ENCODE data around the gene UBE3B. TPM values are rescaled to one million over a fixed set of nuclear protein-coding genes. Genes with fewer than 3 reads are reported as not detected.

The UBE3B gene
- total and polyA plus RNA-seq, 2 donors (not counting 1 experiment from before 2014, with no cell fraction given), result 27.2 to 49.7 TPM

DNA sequence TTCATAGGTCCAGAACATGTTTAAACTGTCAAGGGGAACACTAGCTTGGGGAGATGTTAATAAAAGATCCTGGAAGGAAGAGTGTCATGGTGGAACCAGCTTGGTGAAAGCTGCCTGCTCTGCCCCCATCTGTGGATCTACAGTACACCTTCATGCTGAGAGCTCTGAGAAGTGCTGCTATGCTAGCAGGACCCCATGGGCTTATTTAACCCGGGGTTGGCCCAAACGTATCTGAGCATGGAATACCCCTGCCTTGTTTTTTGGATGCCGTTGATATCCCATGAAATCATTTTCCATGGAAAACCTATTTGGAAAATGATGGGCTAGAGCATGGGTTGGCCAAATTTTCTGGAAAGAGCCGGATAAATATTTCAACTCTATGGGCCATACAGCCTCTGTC is 14.2 kb downstream of the UBE3B start:
- TF ChIP-seq EZH2 (IDR thresholded peaks at IDR 0.05; ENCODE audit: low read length, missing control alignments), result no peak
- TF ChIP-seq, protein P1, sequence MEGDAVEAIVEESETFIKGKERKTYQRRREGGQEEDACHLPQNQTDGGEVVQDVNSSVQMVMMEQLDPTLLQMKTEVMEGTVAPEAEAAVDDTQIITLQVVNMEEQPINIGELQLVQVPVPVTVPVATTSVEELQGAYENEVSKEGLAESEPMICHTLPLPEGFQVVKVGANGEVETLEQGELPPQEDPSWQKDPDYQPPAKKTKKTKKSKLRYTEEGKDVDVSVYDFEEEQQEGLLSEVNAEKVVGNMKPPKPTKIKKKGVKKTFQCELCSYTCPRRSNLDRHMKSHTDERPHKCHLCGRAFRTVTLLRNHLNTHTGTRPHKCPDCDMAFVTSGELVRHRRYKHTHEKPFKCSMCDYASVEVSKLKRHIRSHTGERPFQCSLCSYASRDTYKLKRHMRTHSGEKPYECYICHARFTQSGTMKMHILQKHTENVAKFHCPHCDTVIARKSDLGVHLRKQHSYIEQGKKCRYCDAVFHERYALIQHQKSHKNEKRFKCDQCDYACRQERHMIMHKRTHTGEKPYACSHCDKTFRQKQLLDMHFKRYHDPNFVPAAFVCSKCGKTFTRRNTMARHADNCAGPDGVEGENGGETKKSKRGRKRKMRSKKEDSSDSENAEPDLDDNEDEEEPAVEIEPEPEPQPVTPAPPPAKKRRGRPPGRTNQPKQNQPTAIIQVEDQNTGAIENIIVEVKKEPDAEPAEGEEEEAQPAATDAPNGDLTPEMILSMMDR (conservative IDR thresholded peaks at IDR 0.05 in 1 of 2, IDR thresholded peaks at IDR 0.05 in 1 of 2; ENCODE audit: low read depth in 1 of 2, low read length in 2 of 2), result no peak
- Histone ChIP-seq H3K27me3 (ENCODE audit: control insufficient read depth, insufficient read depth, low read length) (no peaks in the 10 kb centered on the region), H3K9me3 (ENCODE audit: control insufficient read depth, insufficient read depth, low read depth, low read length) (no peaks in the 10 kb centered on the region), H3K79me2 (ENCODE audit: control insufficient read depth, insufficient read depth, low read length) (no peaks in the 10 kb centered on the region), H3K9ac (ENCODE audit: insufficient read depth, low read length) (no peak overlapping the region), H3K4me1 (ENCODE audit: control insufficient read depth, extremely low read depth, insufficient read depth, low read length) (no peaks in the 10 kb centered on the region), H3K36me3 (ENCODE audit: control insufficient read depth, insufficient read depth, low read length) (peaks cover 18% of the 10 kb centered on the region), H3K4me2 (ENCODE audit: extremely low read depth, insufficient read depth, low read length) (no peak overlapping the region), H2AFZ (ENCODE audit: low read length) (no peak overlapping the region), H3K27ac (ENCODE audit: insufficient read depth, low read length) (no peak overlapping the region), H4K20me1 (ENCODE audit: control insufficient read depth, extremely low read depth, insufficient read depth, low read length) (no peaks in the 10 kb centered on the region), H3K4me3 (replicated peaks in 1 of 4; ENCODE audit: control extremely low read depth in 1 of 4, insufficient read depth in 1 of 4, low read depth in 3 of 4, low read length in 4 of 4) (no peak overlapping the region)
- DNase-seq (ENCODE audit: low read depth in 2 of 2), result no peak

DNA sequence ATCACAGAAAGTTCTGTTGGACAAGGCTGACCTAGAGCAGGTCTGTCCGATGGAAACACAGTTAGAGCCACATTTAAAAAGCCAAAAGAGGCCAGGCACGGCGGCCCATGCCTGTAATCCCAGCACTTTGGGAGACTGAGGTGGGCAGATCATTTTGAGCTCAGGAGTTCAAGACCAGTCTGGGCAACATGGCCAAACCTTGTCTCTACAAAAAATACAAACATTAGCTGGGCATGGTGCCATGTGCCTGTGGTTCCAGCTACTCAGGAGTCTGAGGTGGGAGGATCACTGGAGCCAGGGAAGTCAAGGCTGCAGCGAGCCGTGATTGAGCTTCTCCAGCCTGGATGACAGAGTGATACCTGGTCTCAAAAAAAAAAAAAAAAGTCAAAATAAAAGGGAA is 14.9 kb downstream of the UBE3B start:
- H3K27ac ChIP-seq (ENCODE audit: insufficient read depth, low read length), result no peak overlapping the region
- no peak overlapping the region for H3K4me3 ChIP-seq (replicated peaks in 1 of 4; ENCODE audit: control extremely low read depth in 1 of 4, insufficient read depth in 1 of 4, low read depth in 3 of 4, low read length in 4 of 4)
- no peak for TF ChIP-seq EZH2 (IDR thresholded peaks at IDR 0.05; ENCODE audit: low read length, missing control alignments)
- TF ChIP-seq, protein P1 (conservative IDR thresholded peaks at IDR 0.05 in 1 of 2, IDR thresholded peaks at IDR 0.05 in 1 of 2; ENCODE audit: low read depth in 1 of 2, low read length in 2 of 2), result no peak
- H3K4me2 ChIP-seq (ENCODE audit: extremely low read depth, insufficient read depth, low read length), result no peak overlapping the region
- no peaks in the 10 kb centered on the region for H4K20me1 ChIP-seq (ENCODE audit: control insufficient read depth, extremely low read depth, insufficient read depth, low read length)
- no peaks in the 10 kb centered on the region for H3K9me3 ChIP-seq (ENCODE audit: control insufficient read depth, insufficient read depth, low read depth, low read length)
- DNase-seq (ENCODE audit: low read depth in 2 of 2), result no peak
- no peak overlapping the region for H2AFZ ChIP-seq (ENCODE audit: low read length)
- H3K9ac ChIP-seq (ENCODE audit: insufficient read depth, low read length), result no peak overlapping the region
- H3K36me3 ChIP-seq (ENCODE audit: control insufficient read depth, insufficient read depth, low read length), result peaks cover 15% of the 10 kb centered on the region
- H3K4me1 ChIP-seq (ENCODE audit: control insufficient read depth, extremely low read depth, insufficient read depth, low read length), result no peaks in the 10 kb centered on the region
- H3K27me3 ChIP-seq (ENCODE audit: control insufficient read depth, insufficient read depth, low read length), result no peaks in the 10 kb centered on the region
- no peaks in the 10 kb centered on the region for H3K79me2 ChIP-seq (ENCODE audit: control insufficient read depth, insufficient read depth, low read length)

DNA sequence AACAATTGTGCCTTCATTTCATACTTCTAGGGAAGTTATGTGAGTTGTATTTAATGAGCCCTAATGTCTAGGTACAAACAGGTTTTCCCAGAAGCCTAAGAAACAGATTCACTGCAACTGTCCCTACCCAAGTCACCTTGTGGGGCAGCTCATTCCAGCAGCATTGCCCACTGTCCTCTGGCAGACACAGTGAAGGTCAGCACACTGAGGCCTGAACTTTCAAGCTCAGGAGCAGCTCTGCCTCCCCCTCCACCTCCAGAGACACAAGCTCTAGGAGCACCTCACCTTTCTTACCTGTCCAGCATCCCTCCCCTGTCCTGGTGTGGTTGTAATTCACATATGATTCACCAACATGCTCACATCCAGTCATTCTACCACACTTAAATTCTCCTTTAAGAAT is 15.7 kb downstream of the UBE3B start:
- H3K36me3 ChIP-seq (ENCODE audit: control insufficient read depth, insufficient read depth, low read length), result peaks cover 15% of the 10 kb centered on the region
- no peak overlapping the region for H3K4me3 ChIP-seq (replicated peaks in 1 of 4; ENCODE audit: control extremely low read depth in 1 of 4, insufficient read depth in 1 of 4, low read depth in 3 of 4, low read length in 4 of 4)
- H3K9ac ChIP-seq (ENCODE audit: insufficient read depth, low read length), result no peak overlapping the region
- H3K4me1 ChIP-seq (ENCODE audit: control insufficient read depth, extremely low read depth, insufficient read depth, low read length), result no peaks in the 10 kb centered on the region
- H3K4me2 ChIP-seq (ENCODE audit: extremely low read depth, insufficient read depth, low read length), result no peak overlapping the region
- H3K27ac ChIP-seq (ENCODE audit: insufficient read depth, low read length), result no peak overlapping the region
- no peak for DNase-seq (ENCODE audit: low read depth in 2 of 2)
- no peaks in the 10 kb centered on the region for H3K79me2 ChIP-seq (ENCODE audit: control insufficient read depth, insufficient read depth, low read length)
- TF ChIP-seq, protein P1 (conservative IDR thresholded peaks at IDR 0.05 in 1 of 2, IDR thresholded peaks at IDR 0.05 in 1 of 2; ENCODE audit: low read depth in 1 of 2, low read length in 2 of 2), result no peak
- no peak for TF ChIP-seq EZH2 (IDR thresholded peaks at IDR 0.05; ENCODE audit: low read length, missing control alignments)
- H2AFZ ChIP-seq (ENCODE audit: low read length), result no peak overlapping the region
- no peaks in the 10 kb centered on the region for H4K20me1 ChIP-seq (ENCODE audit: control insufficient read depth, extremely low read depth, insufficient read depth, low read length)
- H3K27me3 ChIP-seq (ENCODE audit: control insufficient read depth, insufficient read depth, low read length), result no peaks in the 10 kb centered on the region
- no peaks in the 10 kb centered on the region for H3K9me3 ChIP-seq (ENCODE audit: control insufficient read depth, insufficient read depth, low read depth, low read length)

All from fibroblast of lung (primary cell).